ENCODE measurements around the gene KAT6B. TPM values are rescaled to one million over a fixed set of nuclear protein-coding genes. Genes with fewer than 3 reads are reported as not detected.

KAT6B gene
- polyA plus RNA-seq, 1 donor from 2014 or later: 11.5 TPM

DNA sequence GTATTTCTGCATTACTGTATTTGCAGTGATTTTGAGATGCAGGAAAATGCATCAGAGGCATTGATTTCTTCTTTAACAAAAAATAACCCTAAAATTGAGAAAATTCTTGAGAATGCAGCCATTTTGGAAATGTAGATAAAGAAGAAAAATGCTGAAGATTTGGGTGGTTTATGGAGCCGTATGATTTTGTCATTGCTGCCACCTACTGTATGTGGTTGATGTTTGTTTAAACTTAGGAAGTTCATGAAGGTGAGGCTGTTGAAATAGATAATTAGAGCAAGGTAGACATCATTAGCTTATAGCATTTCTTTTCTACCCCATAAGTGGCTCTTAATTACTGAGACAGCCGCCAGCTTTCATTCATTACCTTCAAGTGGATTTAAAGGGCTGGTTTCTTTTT is 193.0 kb downstream of the KAT6B start:
- Histone ChIP-seq H3K79me2 (replicated peaks; ENCODE audit: insufficient read depth, low read length) (no peaks in the 10 kb centered on the region), H3K4me3 (ENCODE audit: low read length) (peak overlapping the region; percentile 12), H4K20me1 (ENCODE audit: insufficient read depth) (no peaks in the 10 kb centered on the region), H3F3A (ENCODE audit: insufficient read depth, low read length, poor library complexity, severe bottlenecking) (no peaks in the 10 kb centered on the region), H3K27ac (ENCODE audit: low read length) (peak overlapping the region; percentile 18), H3K9ac (ENCODE audit: low read length) (no peak overlapping the region), H3K9me3 (ENCODE audit: low read length) (no peaks in the 10 kb centered on the region), H3K27me3 (ENCODE audit: insufficient read depth, low read depth, low read length) (no peaks in the 10 kb centered on the region), H3K36me3 (ENCODE audit: insufficient read depth, low read length) (peaks cover under 1% of the 10 kb centered on the region), H3K9me2 (ENCODE audit: insufficient read depth, low read length) (no peaks in the 10 kb centered on the region), H3K4me2 (ENCODE audit: low read length) (no peak overlapping the region), H2AFZ (ENCODE audit: low read depth, low read length) (no peak overlapping the region)
- TF ChIP-seq EP300 (conservative IDR thresholded peaks at IDR 0.05; ENCODE audit: poor library complexity, severe bottlenecking) (no peak), TAF1 (IDR thresholded peaks at IDR 0.05; ENCODE audit: low read depth) (no peak), CTCF (IDR thresholded peaks at IDR 0.05; ENCODE audit: poor library complexity, severe bottlenecking) (peak; percentile 76), RAD21 (conservative IDR thresholded peaks at IDR 0.05) (peak; percentile 82), SMC3 (conservative IDR thresholded peaks at IDR 0.05; ENCODE audit: poor library complexity) (peak; percentile 80), EZH2 (IDR thresholded peaks at IDR 0.05; ENCODE audit: borderline replicate concordance, insufficient read depth, low read length, poor library complexity, severe bottlenecking) (no peak), MXI1 (conservative IDR thresholded peaks at IDR 0.05; ENCODE audit: poor library complexity, severe bottlenecking) (no peak), POLR2AphosphoS5 (IDR thresholded peaks at IDR 0.05) (no peak)
- TF ChIP-seq, protein P1, sequence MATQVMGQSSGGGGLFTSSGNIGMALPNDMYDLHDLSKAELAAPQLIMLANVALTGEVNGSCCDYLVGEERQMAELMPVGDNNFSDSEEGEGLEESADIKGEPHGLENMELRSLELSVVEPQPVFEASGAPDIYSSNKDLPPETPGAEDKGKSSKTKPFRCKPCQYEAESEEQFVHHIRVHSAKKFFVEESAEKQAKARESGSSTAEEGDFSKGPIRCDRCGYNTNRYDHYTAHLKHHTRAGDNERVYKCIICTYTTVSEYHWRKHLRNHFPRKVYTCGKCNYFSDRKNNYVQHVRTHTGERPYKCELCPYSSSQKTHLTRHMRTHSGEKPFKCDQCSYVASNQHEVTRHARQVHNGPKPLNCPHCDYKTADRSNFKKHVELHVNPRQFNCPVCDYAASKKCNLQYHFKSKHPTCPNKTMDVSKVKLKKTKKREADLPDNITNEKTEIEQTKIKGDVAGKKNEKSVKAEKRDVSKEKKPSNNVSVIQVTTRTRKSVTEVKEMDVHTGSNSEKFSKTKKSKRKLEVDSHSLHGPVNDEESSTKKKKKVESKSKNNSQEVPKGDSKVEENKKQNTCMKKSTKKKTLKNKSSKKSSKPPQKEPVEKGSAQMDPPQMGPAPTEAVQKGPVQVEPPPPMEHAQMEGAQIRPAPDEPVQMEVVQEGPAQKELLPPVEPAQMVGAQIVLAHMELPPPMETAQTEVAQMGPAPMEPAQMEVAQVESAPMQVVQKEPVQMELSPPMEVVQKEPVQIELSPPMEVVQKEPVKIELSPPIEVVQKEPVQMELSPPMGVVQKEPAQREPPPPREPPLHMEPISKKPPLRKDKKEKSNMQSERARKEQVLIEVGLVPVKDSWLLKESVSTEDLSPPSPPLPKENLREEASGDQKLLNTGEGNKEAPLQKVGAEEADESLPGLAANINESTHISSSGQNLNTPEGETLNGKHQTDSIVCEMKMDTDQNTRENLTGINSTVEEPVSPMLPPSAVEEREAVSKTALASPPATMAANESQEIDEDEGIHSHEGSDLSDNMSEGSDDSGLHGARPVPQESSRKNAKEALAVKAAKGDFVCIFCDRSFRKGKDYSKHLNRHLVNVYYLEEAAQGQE (IDR thresholded peaks at IDR 0.05; ENCODE audit: borderline replicate concordance): no peak

DNA sequence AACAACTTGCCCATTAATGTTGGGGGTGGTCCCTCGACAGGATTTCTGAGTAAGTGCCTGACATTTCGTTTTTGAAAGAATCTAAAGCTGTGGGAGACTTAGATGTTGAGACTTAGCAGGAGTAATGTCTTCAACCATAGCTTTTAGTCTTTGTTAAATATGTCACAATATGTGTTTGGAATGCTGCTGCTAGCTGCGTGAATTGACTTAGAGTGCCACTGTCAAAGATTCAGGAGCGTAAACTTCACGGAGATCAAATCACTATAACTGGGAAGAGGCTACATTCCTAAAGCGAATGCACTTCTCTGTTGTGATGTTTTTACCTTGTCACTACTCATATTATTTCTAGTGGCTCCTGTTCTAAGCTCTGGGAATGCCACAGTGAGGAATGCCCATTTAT is 193.8 kb downstream of the KAT6B start:
- Histone ChIP-seq H4K20me1 (ENCODE audit: insufficient read depth) (no peaks in the 10 kb centered on the region), H3K27ac (ENCODE audit: low read length) (no peak overlapping the region), H3K36me3 (ENCODE audit: insufficient read depth, low read length) (peaks cover 7% of the 10 kb centered on the region), H3K27me3 (ENCODE audit: insufficient read depth, low read depth, low read length) (no peaks in the 10 kb centered on the region), H3F3A (ENCODE audit: insufficient read depth, low read length, poor library complexity, severe bottlenecking) (no peaks in the 10 kb centered on the region), H3K9ac (ENCODE audit: low read length) (no peak overlapping the region), H3K9me2 (ENCODE audit: insufficient read depth, low read length) (no peaks in the 10 kb centered on the region), H3K4me2 (ENCODE audit: low read length) (no peak overlapping the region), H2AFZ (ENCODE audit: low read depth, low read length) (no peak overlapping the region), H3K9me3 (ENCODE audit: low read length) (no peaks in the 10 kb centered on the region), H3K4me3 (ENCODE audit: low read length) (peak overlapping the region; percentile 1), H3K79me2 (replicated peaks; ENCODE audit: insufficient read depth, low read length) (no peaks in the 10 kb centered on the region)
- peak; percentile 86 for TF ChIP-seq EP300 (conservative IDR thresholded peaks at IDR 0.05; ENCODE audit: poor library complexity, severe bottlenecking)
- TF ChIP-seq POLR2AphosphoS5 (IDR thresholded peaks at IDR 0.05): peak; percentile 88
- TF ChIP-seq, protein P1 (IDR thresholded peaks at IDR 0.05; ENCODE audit: borderline replicate concordance): peak; percentile 98
- no peak for TF ChIP-seq EZH2 (IDR thresholded peaks at IDR 0.05; ENCODE audit: borderline replicate concordance, insufficient read depth, low read length, poor library complexity, severe bottlenecking)
